ENCODE data around the gene NFATC2. TPM values are rescaled to one million over a fixed set of nuclear protein-coding genes. Genes with fewer than 3 reads are reported as not detected.

NFATC2 gene
- total and polyA plus RNA-seq, 2 experiments from 2014 or later: 0.52 to 0.59 TPM

- no peak overlapping the region for H3K27ac ChIP-seq (ENCODE audit: low read depth)
- H3K36me3 ChIP-seq (ENCODE audit: insufficient read depth): no peaks in the 10 kb centered on the region
- Mint-ChIP-seq H3K27me3 (ENCODE audit: insufficient read depth, low read depth, poor library complexity) (peaks cover 5% of the 10 kb centered on the region), H3K4me3 (no peak overlapping the region), H3K4me1 (peaks cover 4% of the 10 kb centered on the region), H3K36me3 (ENCODE audit: low read depth) (no peaks in the 10 kb centered on the region), H3K27ac (no peak overlapping the region), H3K9me3 (no peaks in the 10 kb centered on the region)
- TF ChIP-seq EZH2phosphoT487 (IDR thresholded peaks at IDR 0.05; ENCODE audit: unreplicated experiment): no peak
- no peak for TF ChIP-seq ZNF331 (CRISPR knock-in tag; IDR thresholded peaks at IDR 0.05; ENCODE audit: low read depth)
- TF ChIP-seq CREB1 (CRISPR knock-in tag; IDR thresholded peaks at IDR 0.05; ENCODE audit: low read depth): no peak
- TF ChIP-seq JUNB (IDR thresholded peaks at IDR 0.05; ENCODE audit: unreplicated experiment): no peak
- TF ChIP-seq ETS1 (IDR thresholded peaks at IDR 0.05): no peak
- H3K4me2 ChIP-seq: no peak overlapping the region
- H3K4me3 ChIP-seq: no peak overlapping the region
- H3F3A ChIP-seq (replicated peaks; ENCODE audit: low read depth): no peaks in the 10 kb centered on the region
- H3K27me3 ChIP-seq (ENCODE audit: insufficient read depth): no peaks in the 10 kb centered on the region
- no peaks in the 10 kb centered on the region for H4K20me1 ChIP-seq (replicated peaks; ENCODE audit: insufficient read depth)
- no peaks in the 10 kb centered on the region for H3K79me2 ChIP-seq (replicated peaks; ENCODE audit: insufficient read depth)
- ATAC-seq: no peak
- no peak for DNase-seq (ENCODE audit: low spot score)
- H3K4me1 ChIP-seq (ENCODE audit: insufficient read depth): peaks cover 8% of the 10 kb centered on the region; the same call in 1 of the 2 replicates
- no peaks in the 10 kb centered on the region for H3K9me2 ChIP-seq (ENCODE audit: insufficient read depth)
- H2AFZ ChIP-seq: no peak overlapping the region
These were observed 37.0 kb downstream of the NFATC2 start for GRCh38 chr20:51505566-51505965.

- DNase-seq (ENCODE audit: low spot score) (no peak), ATAC-seq (no peak)
- Histone ChIP-seq H3F3A (replicated peaks; ENCODE audit: low read depth) (no peaks in the 10 kb centered on the region), H4K20me1 (replicated peaks; ENCODE audit: insufficient read depth) (no peaks in the 10 kb centered on the region), H3K27ac (ENCODE audit: low read depth) (no peak overlapping the region), H2AFZ (no peak overlapping the region), H3K36me3 (ENCODE audit: insufficient read depth) (no peaks in the 10 kb centered on the region), H3K4me2 (no peak overlapping the region), H3K79me2 (replicated peaks; ENCODE audit: insufficient read depth) (no peaks in the 10 kb centered on the region), H3K9me2 (ENCODE audit: insufficient read depth) (no peaks in the 10 kb centered on the region), H3K4me3 (no peak overlapping the region), H3K4me1 (ENCODE audit: insufficient read depth) (peaks cover 8% of the 10 kb centered on the region; the same call in 1 of the 2 replicates), H3K27me3 (ENCODE audit: insufficient read depth) (no peaks in the 10 kb centered on the region)
- no peaks in the 10 kb centered on the region for H3K36me3 Mint-ChIP-seq (ENCODE audit: low read depth)
- peaks cover 5% of the 10 kb centered on the region for H3K27me3 Mint-ChIP-seq (ENCODE audit: insufficient read depth, low read depth, poor library complexity)
- H3K9me3 Mint-ChIP-seq: no peaks in the 10 kb centered on the region
- peaks cover 4% of the 10 kb centered on the region for H3K4me1 Mint-ChIP-seq
- TF ChIP-seq EZH2phosphoT487 (IDR thresholded peaks at IDR 0.05; ENCODE audit: unreplicated experiment) (no peak), NANOG (IDR thresholded peaks at IDR 0.05; ENCODE audit: borderline replicate concordance) (no peak), JUNB (IDR thresholded peaks at IDR 0.05; ENCODE audit: unreplicated experiment) (no peak), STAT1 (IDR thresholded peaks at IDR 0.05; ENCODE audit: unreplicated experiment) (no peak), CREB1 (CRISPR knock-in tag; IDR thresholded peaks at IDR 0.05; ENCODE audit: low read depth) (no peak), ZNF331 (CRISPR knock-in tag; IDR thresholded peaks at IDR 0.05; ENCODE audit: low read depth) (no peak), ZNF114 (CRISPR knock-in tag; IDR thresholded peaks at IDR 0.05) (no peak), CTCF (conservative IDR thresholded peaks at IDR 0.05; ENCODE audit: low read depth in 2 of 2) (no peak), POLR2AphosphoS5 (IDR thresholded peaks at IDR 0.05; ENCODE audit: low read depth) (no peak), ETS1 (IDR thresholded peaks at IDR 0.05) (no peak), ZNF462 (CRISPR knock-in tag; IDR thresholded peaks at IDR 0.05) (no peak), EZH2 (IDR thresholded peaks at IDR 0.05; ENCODE audit: low read depth, unreplicated experiment) (no peak)
- no peak overlapping the region for H3K4me3 Mint-ChIP-seq
- no peak overlapping the region for H3K27ac Mint-ChIP-seq
These were observed 39.1 kb downstream of the NFATC2 start for GRCh38 chr20:51503376-51503775.
